Effector CD4-positive, alpha-beta T cell (primary cell): ENCODE data around the gene SGPL1.
A peak's percentile ranks its signal among the peaks of the same experiment; 100 is the strongest.
"Not testable (repeated sequence)": the region's sequence is repeated elsewhere in the genome, so short reads cannot be mapped to it uniquely, and the experiment has no call there.

ENCODE experiments used
- DNase-seq: peaks from one replicate; pipeline ENCODE4 v3.0.0-alpha.2; 2020
- total RNA-seq: gene quantifications from one replicate; lab custom pipeline; 2026; lab: John Stamatoyannopoulos, UW

SGPL1 gene
- 30.0 reads per million, percentile 56 among the genes with 10 or more reads in this experiment for total RNA-seq

- DNase-seq, result peak; percentile 78
Measured at GRCh38 chr10:70815504-70816219, at the start of gene SGPL1. Gene SGPL1, plus strand, starts transcription at chr10:70815948. Its CDS starts 906 bp downstream, at chr10:70816854.

- DNase-seq, result not testable (repeated sequence)
Measured at GRCh38 chr10:70768026-70768685, 47.6 kb upstream of the SGPL1 start.

- DNase-seq, result no peak
Measured at GRCh38 chr10:70769121-70769520, 46.6 kb upstream of the SGPL1 start.

- DNase-seq, result no peak
Measured at GRCh38 chr10:70770001-70770400, 45.7 kb upstream of the SGPL1 start.

- DNase-seq, result not testable (repeated sequence)
Measured at GRCh38 chr10:70770516-70770915, 45.2 kb upstream of the SGPL1 start.

- DNase-seq, result no peak
Measured at GRCh38 chr10:70771311-70772194, 44.2 kb upstream of the SGPL1 start.

GRCh38 chr10:70772627-70773026 lies 43.1 kb upstream of the SGPL1 start:
- no peak for DNase-seq

GRCh38 chr10:70773461-70773860 lies 42.3 kb upstream of the SGPL1 start:
- DNase-seq, result no peak

- no peak for DNase-seq
Measured at GRCh38 chr10:70773965-70774809, 41.6 kb upstream of the SGPL1 start.

GRCh38 chr10:70774810-70775678 lies 40.7 kb upstream of the SGPL1 start:
- DNase-seq, result no peak

GRCh38 chr10:70775679-70776454 lies 39.9 kb upstream of the SGPL1 start:
- no peak for DNase-seq

- no peak for DNase-seq
Measured at GRCh38 chr10:70776455-70777005, 39.2 kb upstream of the SGPL1 start.

GRCh38 chr10:70777063-70777875 lies 38.5 kb upstream of the SGPL1 start:
- DNase-seq, result no peak

- no peak for DNase-seq
Measured at GRCh38 chr10:70778267-70778924, 37.4 kb upstream of the SGPL1 start.

GRCh38 chr10:70779088-70779487 lies 36.7 kb upstream of the SGPL1 start:
- no peak for DNase-seq

- DNase-seq, result no peak
Measured at GRCh38 chr10:70779511-70780369, 36.0 kb upstream of the SGPL1 start.

GRCh38 chr10:70780370-70780760 lies 35.4 kb upstream of the SGPL1 start:
- no peak for DNase-seq

- DNase-seq, result no peak
Measured at GRCh38 chr10:70780772-70781171, 35.0 kb upstream of the SGPL1 start.
